Measurements from ENCODE around the gene EEF1AKMT3.
A peak's percentile ranks its signal among the peaks of the same experiment; 100 is the strongest.

The EEF1AKMT3 gene

GRCh38 chr12:57751788-57752667 lies 20.4 kb upstream of the EEF1AKMT3 start, which contains the start of gene CDK4:
CDK4 (minus strand) TSS chr12:57752310; CDS start chr12:57751717, 593 bp downstream.
- peak; percentile 98 for DNase-seq

- DNase-seq = no peak
Observed at GRCh38 chr12:57752668-57753000, 19.8 kb upstream of the EEF1AKMT3 start.

- no peak for DNase-seq
Observed at GRCh38 chr12:57753756-57754337, 18.6 kb upstream of the EEF1AKMT3 start.

GRCh38 chr12:57754411-57755193 lies 17.8 kb upstream of the EEF1AKMT3 start, which contains the start of gene MARCHF9:
MARCHF9 (plus strand) TSS chr12:57755103; CDS start chr12:57755529, 426 bp downstream.
- no peak for DNase-seq

- no peak for DNase-seq
Observed at GRCh38 chr12:57755194-57755453, 17.3 kb upstream of the EEF1AKMT3 start.

- DNase-seq = no peak
Observed at GRCh38 chr12:57755454-57756372, 16.7 kb upstream of the EEF1AKMT3 start.

GRCh38 chr12:57756406-57757341 lies 15.7 kb upstream of the EEF1AKMT3 start:
- peak; percentile 69 for DNase-seq

- DNase-seq = no peak
Observed at GRCh38 chr12:57757771-57758170, 14.6 kb upstream of the EEF1AKMT3 start.

- no peak for DNase-seq
Observed at GRCh38 chr12:57758552-57759359, 13.7 kb upstream of the EEF1AKMT3 start.

GRCh38 chr12:57759360-57759980 lies 12.9 kb upstream of the EEF1AKMT3 start:
- no peak for DNase-seq

- no peak for DNase-seq
Observed at GRCh38 chr12:57760347-57760982, 11.9 kb upstream of the EEF1AKMT3 start.

- no peak for DNase-seq
Observed at GRCh38 chr12:57761391-57761998, 10.9 kb upstream of the EEF1AKMT3 start.

- DNase-seq = no peak
Observed at GRCh38 chr12:57762463-57762862, 10.0 kb upstream of the EEF1AKMT3 start.

GRCh38 chr12:57763881-57764661 lies 8.3 kb upstream of the EEF1AKMT3 start:
- DNase-seq = no peak

GRCh38 chr12:57764662-57765002 lies 7.8 kb upstream of the EEF1AKMT3 start:
- no peak for DNase-seq

- DNase-seq = peak; percentile 38
Observed at GRCh38 chr12:57765003-57765697, 7.3 kb upstream of the EEF1AKMT3 start.

GRCh38 chr12:57765698-57766463 lies 6.5 kb upstream of the EEF1AKMT3 start:
- DNase-seq = no peak
